H1 (cell line): ENCODE data around the gene PJVK. TPM values are rescaled to one million over a fixed set of nuclear protein-coding genes. Genes with fewer than 3 reads are reported as not detected.

Source experiments
- SIX5 ChIP-seq: IDR thresholded peaks from 2 replicates; pipeline ENCODE4 v1.6.1; 2011; ENCODE audit warnings: mild to moderate bottlenecking, low read depth, low read length
- TAF7 ChIP-seq: optimal IDR thresholded peaks from 2 replicates; pipeline ENCODE3; 2011; ENCODE audit warnings: low read depth, mild to moderate bottlenecking, inconsistent platforms, low read length, moderate library complexity, borderline replicate concordance
- polyA plus RNA-seq, 7 experiments: library from polyadenylated mRNA; depleted of rRNA in 3 of 7; stranded (reverse) in 5 of 7; unstranded in 2 of 7; fragments of >200 nt in 5 of 7; fragments of 200-250 nt in 2 of 7; gene quantifications; 1 replicate in 5 of 7; 2 replicates in 1 of 7; 4 replicates in 1 of 7; pipeline versions ENCODE4 v1.2.1 to v1.2.3, GENCODE V29; 2011 to 2013; ENCODE audit warnings: missing spikeins in 2 of 7, mixed read lengths in 2 of 7
- total RNA-seq: library from RNA; stranded (reverse); fragmentation: NEBNext Ultra II Directional; extraction: Animal tissue kit (Norgen Biotek cat#: 25700); gene quantifications from 2 replicates; pipeline ENCODE4 v1.2.1, GENCODE V29; 2021

Gene PJVK
- total and polyA plus RNA-seq, 2 of the 8 experiments (the other 6 are each of a cell fraction or from before 2014, with no cell fraction given): 2.4 to 2.8 TPM

DNA sequence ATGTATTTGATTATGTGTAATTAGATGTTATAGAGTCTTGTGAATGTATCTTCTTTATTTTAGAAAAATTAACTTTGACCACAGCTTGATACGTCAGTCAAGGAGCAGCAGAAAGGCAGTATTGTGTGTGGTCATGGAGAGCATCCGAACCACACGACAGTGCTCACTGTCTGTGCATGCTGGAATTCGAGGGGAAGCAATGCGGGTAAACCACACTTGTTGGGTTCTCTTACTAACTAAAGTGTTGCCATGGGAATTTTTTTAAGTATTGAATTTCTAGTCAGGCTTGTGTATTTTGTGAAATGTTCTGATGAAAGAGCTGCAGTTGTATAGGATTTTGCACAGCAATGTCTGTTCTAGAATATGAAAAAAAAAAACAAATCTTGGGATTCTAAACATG is 4.8 kb downstream of the PJVK start (continued):
- no peak for TF ChIP-seq SIX5
- TF ChIP-seq TAF7: no peak
